Measurements from ENCODE around the gene MAML2. TPM values are rescaled to one million over a fixed set of nuclear protein-coding genes. Genes with fewer than 3 reads are reported as not detected.

Gene MAML2
- total RNA-seq, 4 donors from 2014 or later: 17.6 to 31.6 (median 25.8) TPM

- no peak for TF ChIP-seq CTCF (IDR thresholded peaks at IDR 0.05)
- no peak for TF ChIP-seq POLR2A (IDR thresholded peaks at IDR 0.05)
- no peak overlapping the region for H3K4me3 ChIP-seq (ENCODE audit: low read depth, poor library complexity, severe bottlenecking)
- DNase-seq (ENCODE audit: low spot score in 2 of 2): no peak
- intact Hi-C loops (cut with DNase I; ENCODE audit: low total_unique reads): no loop called here
These were observed 314.2 kb downstream of the MAML2 start for GRCh38 chr11:96028746-96029145.

DNA sequence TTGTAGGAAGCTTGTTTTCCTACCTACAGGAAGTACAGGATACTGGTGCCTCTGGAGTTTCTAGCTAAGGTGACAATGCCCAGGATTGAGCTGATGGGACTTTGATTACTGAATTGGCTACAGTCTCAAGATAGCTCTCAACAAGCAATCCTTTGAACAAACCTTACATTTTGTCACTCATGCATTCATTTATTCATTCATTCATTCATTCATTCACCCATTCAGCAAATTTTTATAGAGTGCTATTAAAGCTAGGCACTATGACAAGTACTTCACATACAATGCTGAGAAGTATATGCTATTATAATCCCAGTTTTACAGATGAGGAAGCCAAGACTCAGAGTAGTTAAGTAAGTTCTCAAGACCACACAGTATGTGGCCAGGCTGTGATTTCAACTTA, 316.0 kb downstream of the MAML2 start:
- intact Hi-C loops (cut with DNase I; ENCODE audit: low total_unique reads): no loop called here
- no peak overlapping the region for H3K4me3 ChIP-seq (ENCODE audit: low read depth, poor library complexity, severe bottlenecking)
- no peak for TF ChIP-seq POLR2A (IDR thresholded peaks at IDR 0.05)

GRCh38 chr11:96026310-96026709, 316.7 kb downstream of the MAML2 start:
- H3K4me3 ChIP-seq (ENCODE audit: low read depth, poor library complexity, severe bottlenecking): no peak overlapping the region
- DNase-seq (ENCODE audit: low spot score in 2 of 2): no peak
- TF ChIP-seq POLR2A (IDR thresholded peaks at IDR 0.05): no peak
- no peak for TF ChIP-seq CTCF (IDR thresholded peaks at IDR 0.05)
- 83 to 87% methylated on average over 2 of the region's 2 CpGs for WGBS, 2 donors
- intact Hi-C loops (cut with DNase I; ENCODE audit: low total_unique reads): no loop called here

More for the DNA sequence above, 316.0 kb downstream of the MAML2 start:
- no peak for DNase-seq (ENCODE audit: low spot score in 2 of 2)

DNA sequence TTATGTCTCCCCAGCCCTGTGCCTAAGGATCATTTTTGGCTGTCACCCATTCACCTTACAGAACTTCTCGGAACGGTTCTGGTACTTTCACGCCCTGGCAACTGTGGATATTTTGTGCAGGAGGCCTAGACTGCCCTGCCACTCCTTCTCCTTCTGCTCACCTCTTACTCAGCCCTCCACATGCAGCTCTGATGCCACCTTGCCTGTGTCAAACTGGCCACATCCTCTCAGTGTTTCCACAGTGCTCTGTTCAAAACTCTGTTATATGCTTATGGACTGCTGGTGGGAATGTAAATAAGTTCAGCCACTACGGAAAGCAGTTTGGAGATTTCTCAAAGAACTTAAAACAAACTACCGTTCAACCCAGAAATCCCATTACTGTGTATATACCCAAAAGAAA, 318.3 kb downstream of the MAML2 start:
- DNase-seq (ENCODE audit: low spot score in 2 of 2): no peak
- no peak overlapping the region for H3K4me3 ChIP-seq (ENCODE audit: low read depth, poor library complexity, severe bottlenecking)
- 95 to 97% methylated on average over 5 of the region's 5 CpGs for WGBS, 2 donors
- TF ChIP-seq POLR2A (IDR thresholded peaks at IDR 0.05) (no peak), CTCF (IDR thresholded peaks at IDR 0.05) (no peak)
- intact Hi-C loops (cut with DNase I; ENCODE audit: low total_unique reads): no loop called here

DNA sequence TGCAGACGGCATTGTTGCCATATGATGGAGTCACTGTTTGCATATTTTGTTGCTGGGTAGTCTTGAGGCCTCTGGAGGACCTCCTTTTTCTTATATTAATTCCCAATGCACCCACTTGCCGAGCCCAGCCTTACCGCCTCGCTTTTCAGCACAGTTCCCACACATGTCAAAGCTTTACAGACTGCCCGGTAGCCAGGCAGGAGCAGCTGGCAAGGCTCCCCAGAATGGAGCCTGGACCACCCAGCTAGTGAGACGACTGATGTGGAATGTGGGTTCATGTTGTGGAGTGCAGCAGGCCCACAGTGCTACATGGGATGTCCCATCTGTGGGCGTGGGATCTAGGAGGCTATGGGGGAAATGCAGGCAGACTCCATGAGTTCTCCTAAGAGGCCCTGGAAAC, 319.7 kb downstream of the MAML2 start:
- intact Hi-C loops (cut with DNase I; ENCODE audit: low total_unique reads): no loop called here
- TF ChIP-seq CTCF (IDR thresholded peaks at IDR 0.05) (no peak), POLR2A (IDR thresholded peaks at IDR 0.05) (no peak)
- no peak for DNase-seq (ENCODE audit: low spot score in 2 of 2)
- 75 to 86% methylated on average over 6 to 7 of the region's 7 CpGs for WGBS, 2 donors
- no peak overlapping the region for H3K4me3 ChIP-seq (ENCODE audit: low read depth, poor library complexity, severe bottlenecking)

DNA sequence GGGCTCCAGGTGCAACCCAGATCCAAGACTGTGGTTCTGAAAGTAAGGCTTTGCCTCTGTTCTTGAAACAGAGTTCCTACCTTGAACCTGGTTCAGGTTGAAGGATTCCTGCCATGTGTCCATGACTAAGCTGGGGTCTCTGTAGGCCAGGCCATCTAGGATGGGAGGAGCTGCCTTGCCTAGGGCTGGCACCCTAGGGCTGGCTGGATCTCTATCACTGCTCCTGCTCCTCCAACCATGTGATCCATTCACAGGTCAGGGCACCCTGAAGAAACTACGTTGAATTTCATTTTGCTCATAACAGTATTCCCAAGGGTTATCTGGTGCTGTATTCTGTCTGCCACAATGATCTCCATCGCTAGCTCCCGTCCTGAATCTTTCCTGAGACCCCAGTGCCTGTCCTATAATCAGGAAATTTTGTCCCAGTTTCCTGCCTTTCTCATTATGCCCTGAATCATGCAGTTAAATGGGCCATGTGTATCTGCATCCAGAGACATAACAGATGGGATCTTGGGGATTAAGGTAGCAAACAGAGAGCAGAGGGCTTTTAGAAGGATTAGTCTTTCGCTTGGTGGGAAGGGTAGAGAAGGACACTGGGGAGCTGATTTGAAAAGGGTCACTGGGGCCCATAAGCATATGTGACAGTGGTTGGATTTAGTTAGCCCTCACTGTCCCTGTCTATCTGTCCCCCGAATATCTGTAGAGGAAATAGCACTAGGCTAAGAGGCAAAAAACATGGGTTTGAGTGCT, 320.9 kb downstream of the MAML2 start:
- no peak overlapping the region for H3K4me3 ChIP-seq (ENCODE audit: low read depth, poor library complexity, severe bottlenecking)
- no peak for DNase-seq (ENCODE audit: low spot score in 2 of 2)
- TF ChIP-seq POLR2A (IDR thresholded peaks at IDR 0.05): no peak
- no peak for TF ChIP-seq CTCF (IDR thresholded peaks at IDR 0.05)
- intact Hi-C loops (cut with DNase I; ENCODE audit: low total_unique reads): no loop called here
- 97 to 98% methylated on average over 5 of the region's 5 CpGs for WGBS, 2 donors
